ENCODE data around the gene MCUB. TPM values are rescaled to one million over a fixed set of nuclear protein-coding genes. Genes with fewer than 3 reads are reported as not detected.
A peak's percentile ranks its signal among the peaks of the same experiment; 100 is the strongest.

Gene MCUB
- total RNA-seq, 2 donors from 2014 or later, result 1.00 to 5.2 TPM

DNA sequence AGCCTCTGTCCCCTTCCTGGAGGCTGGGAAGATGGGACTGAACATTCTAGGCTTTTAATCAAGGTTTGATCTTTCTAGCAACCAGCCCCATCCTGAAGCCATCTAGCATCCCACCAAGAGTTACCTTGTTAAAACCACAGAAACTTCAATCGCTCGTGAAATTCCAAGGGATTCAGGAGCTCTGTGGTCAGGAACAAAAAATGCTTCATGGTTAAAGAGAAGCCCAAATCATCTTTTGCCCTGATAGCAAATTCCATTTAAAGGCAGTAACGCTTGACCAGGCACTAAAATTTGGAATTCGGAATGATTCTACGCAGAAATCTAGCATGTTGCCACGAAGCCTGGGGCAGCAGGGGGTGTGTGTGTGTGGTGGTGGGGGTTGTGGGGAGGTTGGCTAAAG lies 95.3 kb downstream of the MCUB start:
- H3K27ac Mint-ChIP-seq, result no peak overlapping the region
- DNase-seq, result no peak
- no peaks in the 10 kb centered on the region for H3K36me3 Mint-ChIP-seq (ENCODE audit: low read depth)
- no peak overlapping the region for H3K4me3 Mint-ChIP-seq
- H3K9me3 Mint-ChIP-seq, result no peaks in the 10 kb centered on the region
- H3K4me1 ChIP-seq (ENCODE audit: control insufficient read depth, insufficient read depth, low read length), result no peaks in the 10 kb centered on the region
- no peak overlapping the region for H3K9ac ChIP-seq (ENCODE audit: extremely low read depth, low read length, poor library complexity, severe bottlenecking)
- no peaks in the 10 kb centered on the region for H3K27me3 Mint-ChIP-seq (ENCODE audit: insufficient read depth)
- no peaks in the 10 kb centered on the region for H3K9me3 ChIP-seq (ENCODE audit: control insufficient read depth, low read length)
- WGBS, 2 experiments (ENCODE audit: insufficient coverage in 1 of 2, insufficient read length in 1 of 2), result 56 to 67% methylated on average over 3 to 6 of the region's 6 CpGs
- TF ChIP-seq, protein P1, sequence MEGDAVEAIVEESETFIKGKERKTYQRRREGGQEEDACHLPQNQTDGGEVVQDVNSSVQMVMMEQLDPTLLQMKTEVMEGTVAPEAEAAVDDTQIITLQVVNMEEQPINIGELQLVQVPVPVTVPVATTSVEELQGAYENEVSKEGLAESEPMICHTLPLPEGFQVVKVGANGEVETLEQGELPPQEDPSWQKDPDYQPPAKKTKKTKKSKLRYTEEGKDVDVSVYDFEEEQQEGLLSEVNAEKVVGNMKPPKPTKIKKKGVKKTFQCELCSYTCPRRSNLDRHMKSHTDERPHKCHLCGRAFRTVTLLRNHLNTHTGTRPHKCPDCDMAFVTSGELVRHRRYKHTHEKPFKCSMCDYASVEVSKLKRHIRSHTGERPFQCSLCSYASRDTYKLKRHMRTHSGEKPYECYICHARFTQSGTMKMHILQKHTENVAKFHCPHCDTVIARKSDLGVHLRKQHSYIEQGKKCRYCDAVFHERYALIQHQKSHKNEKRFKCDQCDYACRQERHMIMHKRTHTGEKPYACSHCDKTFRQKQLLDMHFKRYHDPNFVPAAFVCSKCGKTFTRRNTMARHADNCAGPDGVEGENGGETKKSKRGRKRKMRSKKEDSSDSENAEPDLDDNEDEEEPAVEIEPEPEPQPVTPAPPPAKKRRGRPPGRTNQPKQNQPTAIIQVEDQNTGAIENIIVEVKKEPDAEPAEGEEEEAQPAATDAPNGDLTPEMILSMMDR (conservative IDR thresholded peaks at IDR 0.05), result no peak
- H3K27me3 ChIP-seq (ENCODE audit: control insufficient read depth, insufficient read depth, low read length, poor library complexity, severe bottlenecking), result no peaks in the 10 kb centered on the region
- H3K27ac ChIP-seq (ENCODE audit: low read depth, low read length), result no peak overlapping the region
- no peaks in the 10 kb centered on the region for H3K4me1 Mint-ChIP-seq
- H3K36me3 ChIP-seq (ENCODE audit: control insufficient read depth, insufficient read depth, low read length), result no peaks in the 10 kb centered on the region
- H3K4me3 ChIP-seq (ENCODE audit: low read length), result no peak overlapping the region

DNA sequence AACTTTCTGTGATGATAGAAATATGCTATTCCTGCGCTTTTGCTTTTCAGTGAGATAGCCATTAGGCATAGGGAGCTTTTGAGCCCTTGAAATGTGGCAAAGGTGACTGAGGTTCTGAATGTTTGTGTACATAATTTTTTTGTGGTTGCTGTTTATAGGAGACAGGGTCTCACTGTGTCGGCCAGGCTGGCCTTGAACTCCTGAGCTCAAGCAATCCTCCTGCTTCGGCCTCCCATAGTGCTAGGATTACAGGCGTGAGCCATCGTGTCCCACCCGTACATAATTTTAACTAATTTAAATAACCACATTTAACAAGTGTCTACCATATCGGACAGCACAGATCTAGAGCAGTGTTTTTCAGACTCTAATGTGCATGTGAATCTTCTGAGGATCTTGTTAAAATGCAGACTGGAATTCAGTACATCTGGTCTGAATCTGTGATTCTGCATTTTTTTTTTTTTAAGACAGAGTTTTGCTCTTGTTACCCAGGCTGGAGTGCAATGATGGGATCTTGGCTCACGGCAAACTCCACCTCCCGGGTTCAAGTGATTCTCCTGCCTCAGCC lies 97.9 kb downstream of the MCUB start:
- Histone ChIP-seq H3K9me3 (ENCODE audit: control insufficient read depth, low read length) (no peaks in the 10 kb centered on the region), H3K27me3 (ENCODE audit: control insufficient read depth, insufficient read depth, low read length, poor library complexity, severe bottlenecking) (no peaks in the 10 kb centered on the region), H3K9ac (ENCODE audit: extremely low read depth, low read length, poor library complexity, severe bottlenecking) (no peak overlapping the region), H3K36me3 (ENCODE audit: control insufficient read depth, insufficient read depth, low read length) (no peaks in the 10 kb centered on the region), H3K27ac (ENCODE audit: low read depth, low read length) (no peak overlapping the region), H3K4me3 (ENCODE audit: low read length) (no peak overlapping the region), H3K4me1 (ENCODE audit: control insufficient read depth, insufficient read depth, low read length) (no peaks in the 10 kb centered on the region)
- no peak for DNase-seq
- no peaks in the 10 kb centered on the region for H3K27me3 Mint-ChIP-seq (ENCODE audit: insufficient read depth)
- no peak overlapping the region for H3K27ac Mint-ChIP-seq
- H3K36me3 Mint-ChIP-seq (ENCODE audit: low read depth), result no peaks in the 10 kb centered on the region
- no peaks in the 10 kb centered on the region for H3K4me1 Mint-ChIP-seq
- TF ChIP-seq, protein P1 (conservative IDR thresholded peaks at IDR 0.05), result no peak
- WGBS, 2 experiments (ENCODE audit: insufficient coverage in 1 of 2, insufficient read length in 1 of 2), result 95 to 96% methylated on average over 8 to 9 of the region's 9 CpGs
- H3K9me3 Mint-ChIP-seq, result no peaks in the 10 kb centered on the region
- no peak overlapping the region for H3K4me3 Mint-ChIP-seq

DNA sequence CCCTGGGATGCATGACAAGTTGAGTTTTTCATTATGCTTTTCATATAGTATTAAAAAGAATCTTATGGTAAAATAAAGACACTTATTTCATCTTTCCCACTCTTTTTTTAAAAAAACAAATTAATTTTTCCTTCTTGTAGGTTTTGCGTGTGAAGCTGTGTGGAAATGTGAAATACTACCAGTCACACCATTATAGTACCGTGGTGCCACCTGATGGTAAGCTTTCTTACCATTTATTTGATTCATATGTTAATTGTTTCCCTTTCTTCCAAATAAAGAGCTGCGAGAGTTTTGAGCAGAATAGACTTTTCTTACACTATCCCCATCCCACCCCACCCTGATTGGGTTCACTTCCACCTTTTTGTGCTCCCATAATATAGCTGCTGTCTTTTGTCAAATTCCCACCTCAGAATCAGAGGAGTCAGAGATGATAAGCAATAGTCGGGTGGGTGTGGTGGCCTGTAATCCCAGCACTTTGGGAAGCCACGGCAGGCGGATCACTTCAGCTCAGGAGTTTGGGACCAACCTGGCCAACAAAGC lies 98.9 kb downstream of the MCUB start:
- Histone ChIP-seq H3K36me3 (ENCODE audit: control insufficient read depth, insufficient read depth, low read length) (no peaks in the 10 kb centered on the region), H3K9ac (ENCODE audit: extremely low read depth, low read length, poor library complexity, severe bottlenecking) (no peak overlapping the region), H3K9me3 (ENCODE audit: control insufficient read depth, low read length) (no peaks in the 10 kb centered on the region), H3K4me1 (ENCODE audit: control insufficient read depth, insufficient read depth, low read length) (no peaks in the 10 kb centered on the region), H3K27ac (ENCODE audit: low read depth, low read length) (no peak overlapping the region), H3K4me3 (ENCODE audit: low read length) (no peak overlapping the region), H3K27me3 (ENCODE audit: control insufficient read depth, insufficient read depth, low read length, poor library complexity, severe bottlenecking) (no peaks in the 10 kb centered on the region)
- TF ChIP-seq, protein P1 (conservative IDR thresholded peaks at IDR 0.05), result peak; percentile 17
- 89 to 100% methylated on average over 1 to 6 of the region's 6 CpGs for WGBS, 2 experiments (ENCODE audit: insufficient coverage in 1 of 2, insufficient read length in 1 of 2)
- H3K36me3 Mint-ChIP-seq (ENCODE audit: low read depth), result no peaks in the 10 kb centered on the region
- H3K9me3 Mint-ChIP-seq, result no peaks in the 10 kb centered on the region
- DNase-seq, result no peak
- H3K4me3 Mint-ChIP-seq, result no peak overlapping the region
- H3K4me1 Mint-ChIP-seq, result no peaks in the 10 kb centered on the region
- no peaks in the 10 kb centered on the region for H3K27me3 Mint-ChIP-seq (ENCODE audit: insufficient read depth)
- no peak overlapping the region for H3K27ac Mint-ChIP-seq

Data from endodermal cell (in vitro differentiated cells).